SKM-1 treated with dmso at 0.1 percent for 144 hours (cell line): ENCODE measurements around the gene ELK4.
"Not testable (repeated sequence)": the region's sequence is repeated elsewhere in the genome, so short reads cannot be mapped to it uniquely, and the experiment has no call there.

Source experiments
- DNase-seq: peaks from one replicate; lab custom pipeline; 2025; ENCODE audit not compliant: unreplicated experiment; lab: John Stamatoyannopoulos, UW

ELK4 gene

GRCh38 chr1:205664399-205665017 lies 32.7 kb upstream of the ELK4 start:
- DNase-seq: no peak

- DNase-seq: no peak
Observed at GRCh38 chr1:205663286-205663936, 31.6 kb upstream of the ELK4 start.

- DNase-seq: no peak
Observed at GRCh38 chr1:205662791-205663190, 31.0 kb upstream of the ELK4 start.

GRCh38 chr1:205662135-205662738 lies 30.4 kb upstream of the ELK4 start:
- DNase-seq: no peak

- DNase-seq: no peak
Observed at GRCh38 chr1:205661429-205662134, 29.8 kb upstream of the ELK4 start.

GRCh38 chr1:205660361-205660760 lies 28.6 kb upstream of the ELK4 start:
- no peak for DNase-seq

- DNase-seq: peak; percentile 72
Observed at GRCh38 chr1:205658943-205659581, 27.3 kb upstream of the ELK4 start.

- DNase-seq: no peak
Observed at GRCh38 chr1:205656236-205656635, 24.4 kb upstream of the ELK4 start.

- no peak for DNase-seq
Observed at GRCh38 chr1:205652984-205653383, 21.2 kb upstream of the ELK4 start.

GRCh38 chr1:205650241-205650640 lies 18.4 kb upstream of the ELK4 start:
- DNase-seq: no peak

GRCh38 chr1:205645519-205645918 lies 13.7 kb upstream of the ELK4 start:
- no peak for DNase-seq

- DNase-seq: no peak
Observed at GRCh38 chr1:205642679-205643307, 11.0 kb upstream of the ELK4 start.

GRCh38 chr1:205639567-205639966 lies 7.8 kb upstream of the ELK4 start:
- no peak for DNase-seq

GRCh38 chr1:205637854-205638468 lies 6.2 kb upstream of the ELK4 start:
- DNase-seq: no peak

GRCh38 chr1:205636732-205637131 lies 4.9 kb upstream of the ELK4 start:
- no peak for DNase-seq

GRCh38 chr1:205636138-205636530 lies 4.3 kb upstream of the ELK4 start:
- DNase-seq: not testable (repeated sequence)

GRCh38 chr1:205633421-205633976 lies 1.7 kb upstream of the ELK4 start:
- no peak for DNase-seq

- no peak for DNase-seq
Observed at GRCh38 chr1:205632669-205633169, 908 bp upstream of the ELK4 start.

GRCh38 chr1:205631010-205631767 lies 622 bp downstream of the ELK4 start:
- peak; percentile 83 for DNase-seq
